ENCODE results near the gene SDC3.
A peak's percentile ranks its signal among the peaks of the same experiment; 100 is the strongest.

SDC3 gene, protein sequence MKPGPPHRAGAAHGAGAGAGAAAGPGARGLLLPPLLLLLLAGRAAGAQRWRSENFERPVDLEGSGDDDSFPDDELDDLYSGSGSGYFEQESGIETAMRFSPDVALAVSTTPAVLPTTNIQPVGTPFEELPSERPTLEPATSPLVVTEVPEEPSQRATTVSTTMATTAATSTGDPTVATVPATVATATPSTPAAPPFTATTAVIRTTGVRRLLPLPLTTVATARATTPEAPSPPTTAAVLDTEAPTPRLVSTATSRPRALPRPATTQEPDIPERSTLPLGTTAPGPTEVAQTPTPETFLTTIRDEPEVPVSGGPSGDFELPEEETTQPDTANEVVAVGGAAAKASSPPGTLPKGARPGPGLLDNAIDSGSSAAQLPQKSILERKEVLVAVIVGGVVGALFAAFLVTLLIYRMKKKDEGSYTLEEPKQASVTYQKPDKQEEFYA

DNA sequence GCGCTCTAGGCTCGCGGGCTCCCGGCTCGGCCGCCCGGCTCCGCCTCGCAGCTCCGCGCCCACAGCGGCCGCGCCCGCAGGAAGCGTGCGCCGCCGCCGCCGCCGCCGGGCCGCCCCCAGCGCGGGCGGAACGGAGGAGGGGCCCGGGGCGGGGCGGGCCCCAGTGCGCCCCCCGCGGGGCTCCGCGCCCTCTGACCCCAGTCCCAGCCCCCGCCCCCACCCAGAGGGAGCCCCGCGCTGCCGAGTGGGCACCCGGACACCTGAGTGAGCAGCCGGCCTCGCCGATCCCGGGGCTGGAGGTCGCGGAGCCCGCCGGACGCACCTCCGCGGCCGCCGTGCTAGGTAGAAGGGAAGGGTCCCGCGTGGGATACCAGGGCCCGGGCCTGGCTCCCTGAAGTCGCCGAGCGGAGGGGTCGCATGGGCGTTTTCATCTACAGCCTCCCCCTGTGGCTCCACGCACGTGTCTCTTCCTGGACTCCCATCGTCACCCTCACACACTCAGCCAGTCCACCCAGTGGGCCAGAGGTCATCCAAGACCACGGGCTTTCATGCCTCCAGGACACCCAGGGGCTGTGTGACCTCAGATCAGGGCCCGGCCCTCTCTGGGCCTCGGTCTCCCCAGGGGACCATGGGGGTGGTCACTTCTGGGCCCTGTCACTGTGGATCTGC is at the start of gene SDC3:
Gene SDC3, minus strand, starts transcription at position 63 of the 669 bp plus-strand sequence. CDS start 172 bp downstream, outside the sequence.
- peak within 1 kb of the TSS; percentile 68 for H3K4me3 ChIP-seq (ENCODE audit: low read depth, low read length)
- DNase-seq (ENCODE audit: low read depth) = no peak
- TF ChIP-seq, protein P1, sequence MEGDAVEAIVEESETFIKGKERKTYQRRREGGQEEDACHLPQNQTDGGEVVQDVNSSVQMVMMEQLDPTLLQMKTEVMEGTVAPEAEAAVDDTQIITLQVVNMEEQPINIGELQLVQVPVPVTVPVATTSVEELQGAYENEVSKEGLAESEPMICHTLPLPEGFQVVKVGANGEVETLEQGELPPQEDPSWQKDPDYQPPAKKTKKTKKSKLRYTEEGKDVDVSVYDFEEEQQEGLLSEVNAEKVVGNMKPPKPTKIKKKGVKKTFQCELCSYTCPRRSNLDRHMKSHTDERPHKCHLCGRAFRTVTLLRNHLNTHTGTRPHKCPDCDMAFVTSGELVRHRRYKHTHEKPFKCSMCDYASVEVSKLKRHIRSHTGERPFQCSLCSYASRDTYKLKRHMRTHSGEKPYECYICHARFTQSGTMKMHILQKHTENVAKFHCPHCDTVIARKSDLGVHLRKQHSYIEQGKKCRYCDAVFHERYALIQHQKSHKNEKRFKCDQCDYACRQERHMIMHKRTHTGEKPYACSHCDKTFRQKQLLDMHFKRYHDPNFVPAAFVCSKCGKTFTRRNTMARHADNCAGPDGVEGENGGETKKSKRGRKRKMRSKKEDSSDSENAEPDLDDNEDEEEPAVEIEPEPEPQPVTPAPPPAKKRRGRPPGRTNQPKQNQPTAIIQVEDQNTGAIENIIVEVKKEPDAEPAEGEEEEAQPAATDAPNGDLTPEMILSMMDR (IDR thresholded peaks at IDR 0.05; ENCODE audit: low read depth, low read length, missing control alignments) = no peak
- in situ Hi-C loops (cut with HindIII; ENCODE audit: low sequenced_read_pairs) = loop anchor here (25.0 kb wide), 2 partner anchors 103 to 1197 kb away; no protein-coding TSS in a partner anchor

DNA sequence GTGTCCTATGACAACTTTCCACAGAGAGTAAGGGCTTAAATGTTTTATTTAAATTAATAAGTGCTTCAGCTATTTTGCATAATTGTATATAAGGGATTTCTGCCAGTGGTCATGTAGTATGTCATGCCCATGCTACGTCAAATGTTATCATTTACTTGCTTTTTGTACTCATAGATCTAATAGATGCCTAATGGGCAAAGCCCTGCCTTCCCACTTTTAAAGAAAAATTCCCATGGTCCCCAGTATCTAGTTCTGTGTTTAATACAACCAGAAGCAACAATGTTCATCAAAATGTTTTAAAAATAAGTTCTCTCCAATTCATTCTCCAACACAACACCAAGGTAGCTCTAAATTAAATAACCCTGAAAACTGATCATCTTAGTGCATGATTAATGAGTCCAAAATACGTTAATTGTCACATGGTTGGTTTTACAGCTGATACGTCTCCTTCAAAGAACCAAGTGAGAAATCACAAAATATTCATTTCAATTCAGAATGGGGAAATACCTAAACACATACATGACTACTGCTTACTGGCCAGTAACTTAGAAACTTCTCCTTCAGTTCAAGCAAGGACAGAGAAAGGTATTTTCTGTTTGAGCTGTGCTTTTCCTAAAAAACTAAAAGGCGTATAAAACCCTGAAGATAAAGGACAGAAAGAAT is 49.1 kb upstream of the SDC3 start:
- in situ Hi-C loops (cut with HindIII; ENCODE audit: low sequenced_read_pairs) = no loop called here
- H3K4me3 ChIP-seq (ENCODE audit: low read depth, low read length) = no peak overlapping the region
- TF ChIP-seq, protein P1 (IDR thresholded peaks at IDR 0.05; ENCODE audit: low read depth, low read length, missing control alignments) = no peak
- DNase-seq (ENCODE audit: low read depth) = no peak

DNA sequence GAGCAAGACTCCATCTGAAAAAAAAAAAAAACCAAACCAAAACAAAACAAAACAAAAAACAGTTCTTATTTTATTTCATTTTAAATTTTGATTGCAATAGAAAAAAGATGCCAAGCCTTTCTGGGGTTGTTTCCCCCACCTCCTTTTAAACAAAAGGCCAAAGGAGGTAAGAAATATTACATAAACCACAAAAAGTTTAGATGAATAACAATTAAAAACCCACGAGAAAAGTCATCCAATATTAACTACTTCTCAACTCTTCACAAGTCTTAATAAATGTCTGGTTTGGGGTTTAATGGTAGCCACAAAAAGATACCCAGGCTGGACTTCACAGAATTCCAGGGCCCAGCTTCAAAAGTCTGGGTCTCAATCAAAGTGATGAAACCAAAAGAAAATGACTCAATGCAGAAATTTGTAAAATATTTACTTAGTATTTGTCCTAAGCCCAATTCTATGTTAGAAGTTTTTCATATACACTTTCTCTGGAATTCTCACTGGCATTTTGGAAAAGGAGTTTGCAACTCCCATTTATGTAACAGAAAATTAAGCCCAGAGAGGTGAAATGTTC is 47.0 kb upstream of the SDC3 start:
- peak; percentile 35 for DNase-seq (ENCODE audit: low read depth)
- TF ChIP-seq, protein P1 (IDR thresholded peaks at IDR 0.05; ENCODE audit: low read depth, low read length, missing control alignments) = no peak
- no peak overlapping the region for H3K4me3 ChIP-seq (ENCODE audit: low read depth, low read length)
- in situ Hi-C loops (cut with HindIII; ENCODE audit: low sequenced_read_pairs) = no loop called here

DNA sequence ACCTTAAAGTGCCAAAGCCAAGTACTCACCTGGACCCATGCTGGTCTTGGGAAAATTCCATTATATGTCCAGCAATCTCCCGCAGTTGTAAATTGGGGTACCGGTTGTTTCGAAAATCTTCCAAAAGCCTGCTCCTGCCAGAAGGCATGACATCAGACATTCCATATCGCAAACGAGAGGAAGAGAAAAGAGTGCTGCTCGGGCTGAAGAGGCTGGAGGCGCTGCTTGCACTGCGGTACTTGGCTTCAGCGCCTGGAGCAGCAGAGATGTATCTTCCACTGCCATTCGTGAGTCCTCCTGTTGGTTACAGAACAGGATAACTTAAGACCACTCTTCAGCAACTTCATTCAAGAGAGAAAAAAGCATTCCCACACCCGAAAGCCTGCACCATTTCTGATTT is 45.1 kb upstream of the SDC3 start:
- DNase-seq (ENCODE audit: low read depth) = no peak
- TF ChIP-seq, protein P1 (IDR thresholded peaks at IDR 0.05; ENCODE audit: low read depth, low read length, missing control alignments) = no peak
- in situ Hi-C loops (cut with HindIII; ENCODE audit: low sequenced_read_pairs) = no loop called here
- H3K4me3 ChIP-seq (ENCODE audit: low read depth, low read length) = no peak overlapping the region

DNA sequence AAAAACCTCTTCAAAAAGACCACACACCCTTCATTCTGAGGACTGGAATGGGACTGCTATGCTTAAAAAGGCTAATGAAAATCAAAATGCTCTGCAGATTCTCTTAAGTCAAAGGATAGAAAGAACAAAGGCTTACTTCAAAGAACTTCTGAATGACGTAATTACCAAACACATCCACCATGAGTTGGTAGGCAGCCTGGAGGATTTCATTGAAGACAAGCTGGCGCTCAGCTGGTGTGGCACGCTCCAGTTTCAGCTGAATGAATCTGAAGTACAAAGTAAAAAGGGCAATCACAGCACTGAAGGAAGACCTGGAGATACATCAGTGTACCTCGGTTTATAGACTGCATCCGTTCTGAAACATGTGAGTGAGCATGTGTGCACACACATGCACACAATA is 43.5 kb upstream of the SDC3 start:
- in situ Hi-C loops (cut with HindIII; ENCODE audit: low sequenced_read_pairs) = no loop called here
- DNase-seq (ENCODE audit: low read depth) = no peak
- H3K4me3 ChIP-seq (ENCODE audit: low read depth, low read length) = no peak overlapping the region
- TF ChIP-seq, protein P1 (IDR thresholded peaks at IDR 0.05; ENCODE audit: low read depth, low read length, missing control alignments) = no peak

DNA sequence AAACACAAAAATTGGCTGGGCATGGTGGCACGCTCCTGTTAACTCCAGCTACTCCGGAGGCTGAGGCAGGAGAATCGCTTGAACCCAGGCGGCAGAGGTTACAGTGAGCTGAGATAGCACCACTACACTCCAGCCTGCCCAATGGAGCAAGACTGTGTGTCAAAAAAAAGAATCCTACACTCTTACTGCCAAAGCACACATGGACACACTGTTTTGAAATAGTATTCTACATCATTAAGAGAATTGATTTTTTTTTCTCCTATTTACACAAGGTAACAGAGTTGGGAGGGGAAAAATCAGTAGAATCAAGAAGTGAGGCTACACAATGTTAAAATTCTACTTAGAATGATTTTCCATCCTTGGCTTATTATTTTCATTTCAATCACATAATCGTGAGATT is 42.1 kb upstream of the SDC3 start:
- TF ChIP-seq, protein P1 (IDR thresholded peaks at IDR 0.05; ENCODE audit: low read depth, low read length, missing control alignments) = no peak
- DNase-seq (ENCODE audit: low read depth) = no peak
- in situ Hi-C loops (cut with HindIII; ENCODE audit: low sequenced_read_pairs) = no loop called here
- no peak overlapping the region for H3K4me3 ChIP-seq (ENCODE audit: low read depth, low read length)
